Spleen (tissue), 11 donors: ENCODE data around the gene ANKRD35. TPM values are rescaled to one million over a fixed set of nuclear protein-coding genes. Genes with fewer than 3 reads are reported as not detected.

Source experiments
- DNase-seq: peaks from one replicate; pipeline ENCODE4 v3.0.0-alpha.2; 2020
- H3K27ac ChIP-seq, 8 donors: fragments of 200-600 bp; sonication (generic) in 7 of 8; 1 replicate in 4 of 8; 2 replicates in 4 of 8; pipeline versions ENCODE4 v1.5.0 to v1.8.0; 2016 to 2021; ENCODE audit warnings: inconsistent platforms in 4 of 8, mild to moderate bottlenecking in 4 of 8, moderate library complexity in 1 of 8
- H3K27me3 ChIP-seq, 7 donors: fragments of 200-600 bp; sonication (generic) in 6 of 7; replicated peaks in 1 of 7; 1 replicate in 4 of 7; 2 replicates in 3 of 7; pipeline versions ENCODE4 v1.5.0 to v1.8.0; 2016 to 2021; ENCODE audit warnings: inconsistent platforms in 3 of 7, mild to moderate bottlenecking in 1 of 7
- H3K36me3 ChIP-seq, 6 donors: fragments of 200-600 bp; sonication (generic) in 5 of 6; 1 replicate in 4 of 6; 2 replicates in 2 of 6; pipeline versions ENCODE4 v1.5.0 to v1.8.0; 2016 to 2021; ENCODE audit warnings: inconsistent platforms in 2 of 6
- H3K4me1 ChIP-seq, 6 donors: fragments of 200-600 bp; sonication (generic) in 5 of 6; 1 replicate in 3 of 6; 2 replicates in 3 of 6; pipeline versions ENCODE4 v1.5.0 to v1.8.0; 2016 to 2021; ENCODE audit warnings: inconsistent platforms in 3 of 6
- H3K4me3 ChIP-seq, 8 donors: fragments of 200-600 bp; sonication (generic) in 7 of 8; 1 replicate in 4 of 8; 2 replicates in 4 of 8; pipeline versions ENCODE4 v1.5.0 to v1.8.0; 2016 to 2021; ENCODE audit warnings: inconsistent platforms in 4 of 8, mild to moderate bottlenecking in 4 of 8, moderate library complexity in 2 of 8
- H3K9me3 ChIP-seq, 8 donors: fragments of 200-600 bp; sonication (generic) in 7 of 8; 1 replicate in 4 of 8; 2 replicates in 4 of 8; pipeline versions ENCODE4 v1.5.0 to v1.8.0; 2016 to 2021; ENCODE audit warnings: inconsistent platforms in 4 of 8
- CTCF ChIP-seq, 11 experiments: fragments of 200-600 bp in 7 of 11; fragments of 450-650 bp in 4 of 11; sonication (generic) in 4 of 11; IDR thresholded peaks in 8 of 11; conservative IDR thresholded peaks in 3 of 11; 1 replicate in 7 of 11; 2 replicates in 4 of 11; pipeline versions ENCODE4 v1.4.0 to v1.8.0; 2016 to 2021; ENCODE audit warnings: antibody characterized with exemption in 11 of 11, inconsistent platforms in 4 of 11, mild to moderate bottlenecking in 1 of 11
- POLR2A ChIP-seq, 3 donors: fragments of 450-650 bp; IDR thresholded peaks; one replicate each; pipeline ENCODE4 v1.5.1; 2017; ENCODE audit warnings: antibody characterized with exemption in 3 of 3, mild to moderate bottlenecking in 1 of 3
- POLR2AphosphoS5 ChIP-seq, 3 donors: sonication (generic); formaldehyde crosslinking; IDR thresholded peaks; one replicate each; pipeline ENCODE4 v1.5.1; 2017; ENCODE audit warnings: antibody characterized with exemption in 3 of 3
- WGBS, 5 donors: extraction: QIAGEN DNeasy Blood & Tissue Kit in 3 of 5; methylation state at CpG; one replicate each; pipeline versions ENCODE4 v1.1.5 to v1.1.7; 2013 to 2018; 5-methylcytosine and 5-hydroxymethylcytosine counted together
- intact Hi-C: fragments of 100-400 bp; cut with DNase I; formaldehyde crosslinking; loops from one replicate; pipeline ENCODE4 v1.15.0; 2023; ENCODE audit warnings: low total_unique reads
- polyA plus RNA-seq, 3 donors: library from polyadenylated mRNA; stranded (reverse); fragments of 200-250 nt; gene quantifications; one replicate each; pipeline ENCODE4 v1.2.1, GENCODE V29; 2013
- total RNA-seq, 7 donors: library from RNA; depleted of rRNA in 3 of 7; stranded (reverse); fragments of >200 nt in 3 of 7; fragmentation: NEBNext Ultra II Directional in 4 of 7; extraction: Animal tissue kit (Norgen Biotek cat#: 25700) in 4 of 7; gene quantifications; one replicate each; pipeline versions ENCODE4 v1.1.0 to v1.2.1, GENCODE V29; 2016 to 2021
- donor health status: healthy with polysubstance abuse.
- donor health status: DM: no; HTN: no; CAD: no; lungs with moderate emphysema.
- donor health status: DM: no; HTN: no; CAD: no.
- donor health status: Bipolar disorder and iron deficiency.
- donor health status: healthy.
- donor health status: DM: no; HTN: no; CAD: no.
- donor health status: DM: yes; HTN: yes; CAD: no.

ANKRD35 gene
- total and polyA plus RNA-seq, 10 donors = 0.26 to 1.3 (median 0.49) TPM

- peaks cover 0 to 19% (median 16%) of the 10 kb centered on the region in 6 donors for H3K36me3 ChIP-seq
- no peak overlapping the region for H3K4me3 ChIP-seq
- no peaks in the 10 kb centered on the region for H3K9me3 ChIP-seq
- H3K4me1 ChIP-seq = peaks cover 0 to 10% (median 5%) of the 10 kb centered on the region in 6 donors
- WGBS, 5 donors = 81 to 91% (median 85%) methylated on average over 8 to 10 of the region's 10 CpGs
- H3K27ac ChIP-seq = no peak overlapping the region
- intact Hi-C loops = no loop called here
- TF ChIP-seq CTCF (IDR thresholded peaks at IDR 0.05 in 8 of 11, conservative IDR thresholded peaks at IDR 0.05 in 3 of 11) (no peak), POLR2AphosphoS5 (IDR thresholded peaks at IDR 0.05) (no peak), POLR2A (IDR thresholded peaks at IDR 0.05) (no peak)
- no peaks in the 10 kb centered on the region for H3K27me3 ChIP-seq
- DNase-seq = no peak
Observed at GRCh38 chr1:145906954-145907753, 21.5 kb upstream of the ANKRD35 start.

DNA sequence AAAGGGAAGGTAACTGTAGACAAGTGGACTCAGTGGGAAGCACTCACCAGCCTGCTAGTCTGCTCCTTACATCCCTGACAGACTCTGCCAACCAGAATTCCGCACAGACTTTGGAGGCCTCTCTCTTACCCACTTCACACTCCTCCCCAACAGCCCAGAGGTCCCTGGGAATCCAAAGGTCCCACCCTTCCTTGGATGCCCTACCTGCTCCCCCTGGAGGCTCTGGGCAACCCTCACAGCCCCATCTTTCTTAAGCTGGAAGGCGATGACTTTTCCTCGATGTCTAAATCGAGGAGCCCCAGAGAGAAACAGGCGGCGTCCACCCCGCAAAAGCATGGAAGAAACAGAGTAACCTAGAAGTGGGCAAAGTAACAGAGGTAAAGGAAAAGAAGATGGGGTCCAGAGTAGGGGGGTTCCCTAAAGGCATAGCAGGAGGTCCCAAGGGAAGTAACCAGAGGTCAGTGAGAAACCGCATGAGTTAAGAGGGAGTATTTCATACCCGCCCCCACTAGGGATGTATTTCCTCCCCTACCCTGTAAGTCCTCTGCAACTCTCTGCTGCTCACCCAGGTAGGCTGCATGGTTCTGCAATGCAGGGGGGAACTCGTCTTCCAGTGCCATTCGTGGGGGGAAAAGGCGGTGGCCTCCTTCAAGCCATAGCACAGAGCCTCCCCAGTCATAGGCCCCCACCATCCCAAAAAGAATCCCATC, 15.8 kb upstream of the ANKRD35 start:
- 86 to 96% (median 90%) methylated on average over 12 of the region's 12 CpGs for WGBS, 5 donors
- Histone ChIP-seq H3K4me1 (no peaks in the 10 kb centered on the region), H3K36me3 (peaks cover 0 to 6% (median 0%) of the 10 kb centered on the region in 6 donors), H3K4me3 (no peak overlapping the region), H3K27ac (no peak overlapping the region), H3K27me3 (no peaks in the 10 kb centered on the region), H3K9me3 (no peaks in the 10 kb centered on the region)
- TF ChIP-seq POLR2AphosphoS5 (IDR thresholded peaks at IDR 0.05) (no peak), CTCF (IDR thresholded peaks at IDR 0.05 in 8 of 11, conservative IDR thresholded peaks at IDR 0.05 in 3 of 11) (no peak), POLR2A (IDR thresholded peaks at IDR 0.05) (no peak)
- intact Hi-C loops = no loop called here
- DNase-seq = no peak

DNA sequence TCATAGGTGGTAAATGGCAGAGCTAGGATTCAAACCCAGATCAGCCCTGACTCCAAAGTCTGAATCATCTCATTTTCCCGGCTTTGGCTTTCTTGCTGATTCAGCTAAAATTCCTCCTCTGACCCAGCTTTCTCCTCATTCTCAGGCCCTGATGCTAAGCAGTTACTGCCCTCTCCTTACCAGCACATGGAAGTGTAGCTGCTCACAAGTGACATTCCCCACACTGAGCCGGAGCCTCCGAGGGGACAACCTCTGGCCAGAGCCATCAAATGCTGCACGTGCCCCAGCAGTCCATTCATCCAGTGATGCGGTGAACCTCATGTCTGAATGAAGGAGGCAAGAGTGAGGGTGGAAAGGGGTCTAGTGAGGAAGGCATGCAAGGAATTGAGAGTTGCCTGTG, 13.1 kb upstream of the ANKRD35 start:
- no peak overlapping the region for H3K4me3 ChIP-seq
- intact Hi-C loops = no loop called here
- no peak overlapping the region for H3K27ac ChIP-seq
- no peaks in the 10 kb centered on the region for H3K4me1 ChIP-seq
- DNase-seq = no peak
- TF ChIP-seq CTCF (IDR thresholded peaks at IDR 0.05 in 8 of 11, conservative IDR thresholded peaks at IDR 0.05 in 3 of 11) (no peak), POLR2A (IDR thresholded peaks at IDR 0.05) (no peak), POLR2AphosphoS5 (IDR thresholded peaks at IDR 0.05) (no peak)
- H3K36me3 ChIP-seq = peaks cover 0 to 6% (median 0%) of the 10 kb centered on the region in 6 donors
- H3K27me3 ChIP-seq = no peaks in the 10 kb centered on the region
- WGBS, 5 donors = 84 to 99% (median 91%) methylated on average over 5 of the region's 5 CpGs
- H3K9me3 ChIP-seq = no peaks in the 10 kb centered on the region

DNA sequence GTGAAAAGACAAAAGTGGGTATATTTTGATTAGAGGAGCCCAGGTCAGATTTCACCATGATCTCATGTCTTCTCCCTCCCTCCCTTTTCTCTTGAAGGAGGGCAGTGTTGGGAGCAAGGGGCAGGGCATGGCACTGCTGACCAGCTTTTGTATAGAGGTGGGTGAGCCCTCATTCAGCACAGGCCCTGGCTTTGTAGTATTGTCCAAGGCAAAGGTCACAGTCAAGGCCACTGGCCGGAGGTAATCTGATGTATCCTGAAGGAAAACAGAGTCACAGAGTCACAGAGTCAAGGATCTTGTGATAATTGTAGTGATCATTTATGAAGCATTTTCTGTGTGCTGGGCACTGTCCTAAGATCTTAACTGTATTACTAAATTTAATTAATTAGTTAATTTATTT, 12.3 kb upstream of the ANKRD35 start:
- H3K4me3 ChIP-seq = no peak overlapping the region
- H3K4me1 ChIP-seq = peaks cover 0 to 3% (median under 1%) of the 10 kb centered on the region in 6 donors
- DNase-seq = no peak
- TF ChIP-seq CTCF (IDR thresholded peaks at IDR 0.05 in 8 of 11, conservative IDR thresholded peaks at IDR 0.05 in 3 of 11) = no peak
- TF ChIP-seq POLR2AphosphoS5 (IDR thresholded peaks at IDR 0.05) = no peak
- H3K27me3 ChIP-seq = no peaks in the 10 kb centered on the region
- H3K36me3 ChIP-seq = peaks cover 0 to 6% (median 0%) of the 10 kb centered on the region in 6 donors
- WGBS, 5 donors = 72 to 95% (median 76%) methylated on average over 1 of the region's 1 CpG
- H3K27ac ChIP-seq = no peak overlapping the region
- intact Hi-C loops = no loop called here
- no peaks in the 10 kb centered on the region for H3K9me3 ChIP-seq
